HL-60 (cell line): Measurements from ENCODE around the gene CIAO3.

Experiments used
- DNase-seq, 2 experiments: peaks; one replicate each; pipeline ENCODE4 v3.0.0-alpha.2; 2010 to 2020; ENCODE audit warnings: low read depth in 1 of 2, low spot score in 1 of 2
- H3K27ac ChIP-seq: fragments of 250-450 bp; sonication (Bioruptor Pico); replicated peaks from 2 replicates; pipeline ENCODE4 v1.5.1; 2020; ENCODE audit warnings: mild to moderate bottlenecking, moderate library complexity
- H3K27me3 ChIP-seq: fragments of 250-450 bp; sonication (Bioruptor Pico); 2 replicates; pipeline ENCODE4 v1.5.1; 2021; ENCODE audit warnings: mild to moderate bottlenecking, moderate library complexity; ENCODE audit not compliant: insufficient read depth, poor library complexity, severe bottlenecking
- H3K4me3 ChIP-seq: replicated peaks from 2 replicates; pipeline ENCODE4 v1.5.1; 2011; ENCODE audit warnings: mild to moderate bottlenecking, control low read depth, low read length; ENCODE audit not compliant: insufficient read depth
- GABPA ChIP-seq: IDR thresholded peaks from 2 replicates; pipeline ENCODE4 v1.6.1; 2012; ENCODE audit warnings: low read depth
- POLR2AphosphoS5 ChIP-seq: IDR thresholded peaks from 2 replicates; pipeline ENCODE4 v1.6.1; 2012; ENCODE audit warnings: low read depth
- SPI1 ChIP-seq: IDR thresholded peaks from 2 replicates; pipeline ENCODE4 v1.6.1; 2012; ENCODE audit warnings: low read depth, mild to moderate bottlenecking, borderline replicate concordance
- TF ChIP-seq, protein P1 (sequence below): IDR thresholded peaks from one replicate; pipeline ENCODE4 v1.5.1; 2011; ENCODE audit warnings: low read length, control low read depth, inconsistent platforms; ENCODE audit not compliant: insufficient read depth
- TF ChIP-seq, protein P2 (sequence below): IDR thresholded peaks from 2 replicates; pipeline ENCODE4 v1.6.1; 2012; ENCODE audit warnings: low read depth; ENCODE audit not compliant: insufficient replicate concordance

Gene CIAO3

DNA sequence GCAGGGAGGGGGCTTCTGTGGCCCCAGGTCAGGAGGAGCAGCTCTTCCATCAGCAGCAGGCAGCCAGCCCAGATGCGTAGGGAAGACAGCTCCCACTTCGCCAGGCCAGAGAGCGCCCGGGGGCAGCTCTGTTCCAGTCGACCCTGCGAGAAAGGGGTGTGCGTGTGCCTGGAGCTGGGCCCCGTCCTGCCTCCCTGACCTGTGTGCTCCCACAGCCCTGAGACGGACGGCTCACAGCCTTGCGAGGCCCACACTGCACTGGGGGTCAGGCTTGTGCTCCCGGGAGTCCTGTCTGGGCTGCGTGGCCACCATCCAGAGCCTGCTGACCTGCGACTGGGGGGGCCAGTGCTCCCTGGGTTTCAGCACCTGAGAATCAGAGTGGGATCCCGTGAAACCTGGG is 19.3 kb upstream of the CIAO3 start:
- Histone ChIP-seq H3K4me3 (no peak overlapping the region), H3K27ac (no peak overlapping the region), H3K27me3 (no peaks in the 10 kb centered on the region)
- no peak for TF ChIP-seq GABPA
- TF ChIP-seq POLR2AphosphoS5: no peak
- TF ChIP-seq, protein P1, sequence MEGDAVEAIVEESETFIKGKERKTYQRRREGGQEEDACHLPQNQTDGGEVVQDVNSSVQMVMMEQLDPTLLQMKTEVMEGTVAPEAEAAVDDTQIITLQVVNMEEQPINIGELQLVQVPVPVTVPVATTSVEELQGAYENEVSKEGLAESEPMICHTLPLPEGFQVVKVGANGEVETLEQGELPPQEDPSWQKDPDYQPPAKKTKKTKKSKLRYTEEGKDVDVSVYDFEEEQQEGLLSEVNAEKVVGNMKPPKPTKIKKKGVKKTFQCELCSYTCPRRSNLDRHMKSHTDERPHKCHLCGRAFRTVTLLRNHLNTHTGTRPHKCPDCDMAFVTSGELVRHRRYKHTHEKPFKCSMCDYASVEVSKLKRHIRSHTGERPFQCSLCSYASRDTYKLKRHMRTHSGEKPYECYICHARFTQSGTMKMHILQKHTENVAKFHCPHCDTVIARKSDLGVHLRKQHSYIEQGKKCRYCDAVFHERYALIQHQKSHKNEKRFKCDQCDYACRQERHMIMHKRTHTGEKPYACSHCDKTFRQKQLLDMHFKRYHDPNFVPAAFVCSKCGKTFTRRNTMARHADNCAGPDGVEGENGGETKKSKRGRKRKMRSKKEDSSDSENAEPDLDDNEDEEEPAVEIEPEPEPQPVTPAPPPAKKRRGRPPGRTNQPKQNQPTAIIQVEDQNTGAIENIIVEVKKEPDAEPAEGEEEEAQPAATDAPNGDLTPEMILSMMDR: no peak
- TF ChIP-seq, protein P2, sequence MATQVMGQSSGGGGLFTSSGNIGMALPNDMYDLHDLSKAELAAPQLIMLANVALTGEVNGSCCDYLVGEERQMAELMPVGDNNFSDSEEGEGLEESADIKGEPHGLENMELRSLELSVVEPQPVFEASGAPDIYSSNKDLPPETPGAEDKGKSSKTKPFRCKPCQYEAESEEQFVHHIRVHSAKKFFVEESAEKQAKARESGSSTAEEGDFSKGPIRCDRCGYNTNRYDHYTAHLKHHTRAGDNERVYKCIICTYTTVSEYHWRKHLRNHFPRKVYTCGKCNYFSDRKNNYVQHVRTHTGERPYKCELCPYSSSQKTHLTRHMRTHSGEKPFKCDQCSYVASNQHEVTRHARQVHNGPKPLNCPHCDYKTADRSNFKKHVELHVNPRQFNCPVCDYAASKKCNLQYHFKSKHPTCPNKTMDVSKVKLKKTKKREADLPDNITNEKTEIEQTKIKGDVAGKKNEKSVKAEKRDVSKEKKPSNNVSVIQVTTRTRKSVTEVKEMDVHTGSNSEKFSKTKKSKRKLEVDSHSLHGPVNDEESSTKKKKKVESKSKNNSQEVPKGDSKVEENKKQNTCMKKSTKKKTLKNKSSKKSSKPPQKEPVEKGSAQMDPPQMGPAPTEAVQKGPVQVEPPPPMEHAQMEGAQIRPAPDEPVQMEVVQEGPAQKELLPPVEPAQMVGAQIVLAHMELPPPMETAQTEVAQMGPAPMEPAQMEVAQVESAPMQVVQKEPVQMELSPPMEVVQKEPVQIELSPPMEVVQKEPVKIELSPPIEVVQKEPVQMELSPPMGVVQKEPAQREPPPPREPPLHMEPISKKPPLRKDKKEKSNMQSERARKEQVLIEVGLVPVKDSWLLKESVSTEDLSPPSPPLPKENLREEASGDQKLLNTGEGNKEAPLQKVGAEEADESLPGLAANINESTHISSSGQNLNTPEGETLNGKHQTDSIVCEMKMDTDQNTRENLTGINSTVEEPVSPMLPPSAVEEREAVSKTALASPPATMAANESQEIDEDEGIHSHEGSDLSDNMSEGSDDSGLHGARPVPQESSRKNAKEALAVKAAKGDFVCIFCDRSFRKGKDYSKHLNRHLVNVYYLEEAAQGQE: no peak
- no peak for TF ChIP-seq SPI1
- no peak for DNase-seq

DNA sequence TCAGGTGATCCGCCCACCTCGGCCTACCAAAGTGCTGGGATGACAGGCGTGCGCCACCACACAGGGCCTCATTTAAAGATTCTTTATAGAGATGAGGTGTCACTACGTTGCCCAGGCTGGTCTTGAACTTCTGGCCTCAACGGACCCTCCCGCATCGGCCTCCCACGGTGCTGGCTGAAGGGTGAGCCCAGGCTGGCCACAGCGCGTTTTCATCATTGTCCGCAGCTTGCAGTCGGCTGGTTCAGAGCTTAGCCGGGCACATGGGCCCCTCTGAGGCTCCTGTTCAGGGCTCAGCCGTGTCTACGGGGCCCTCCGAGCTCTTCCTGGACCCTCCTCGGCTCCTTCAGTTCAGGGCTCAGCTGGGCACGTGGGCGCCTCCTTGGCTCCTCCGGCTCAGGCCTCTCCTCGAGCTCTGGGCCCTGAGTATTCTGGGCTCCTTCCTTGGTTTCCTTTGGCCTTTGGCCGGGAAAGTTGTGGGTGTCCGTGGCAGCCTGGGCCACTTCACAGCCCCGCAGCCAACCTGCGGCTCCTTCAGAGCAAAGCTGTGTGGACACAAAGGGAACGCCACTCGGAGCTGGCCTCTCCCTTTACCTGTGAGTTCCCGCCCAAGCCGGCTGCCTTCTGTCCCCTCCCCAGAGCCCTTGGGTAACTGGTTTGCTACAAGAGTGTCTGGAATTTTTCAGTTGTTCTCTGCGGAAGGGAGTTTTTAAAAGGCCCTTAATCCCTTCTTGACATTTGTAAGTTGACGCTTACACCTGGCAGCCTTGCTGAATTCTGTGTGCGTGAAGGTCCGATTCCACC is 18.5 kb upstream of the CIAO3 start:
- Histone ChIP-seq H3K27ac (no peak overlapping the region), H3K27me3 (no peaks in the 10 kb centered on the region), H3K4me3 (no peak overlapping the region)
- no peak for DNase-seq
- TF ChIP-seq POLR2AphosphoS5 (no peak), GABPA (no peak), SPI1 (no peak)
- TF ChIP-seq, protein P1: no peak
- TF ChIP-seq, protein P2: no peak

DNA sequence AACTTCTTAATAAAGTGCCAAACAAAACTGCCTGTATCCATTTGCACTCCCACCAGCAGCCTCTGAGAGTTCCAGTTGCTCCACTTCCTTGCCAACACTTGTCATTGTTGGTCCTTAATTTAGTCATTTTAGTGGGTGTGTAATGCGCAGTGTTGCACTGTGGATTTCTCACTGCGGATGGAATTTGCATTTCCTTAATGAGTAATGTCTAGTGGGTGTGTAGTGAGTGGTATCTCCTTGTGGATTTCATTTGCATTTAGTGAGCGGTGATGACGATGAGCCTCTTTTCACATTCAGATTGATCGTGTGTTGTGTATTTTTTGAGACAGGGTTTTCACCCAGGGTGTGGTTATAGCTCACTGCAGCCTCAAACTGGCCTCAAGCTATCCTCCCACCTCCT is 15.6 kb upstream of the CIAO3 start:
- Histone ChIP-seq H3K4me3 (no peak overlapping the region), H3K27ac (no peak overlapping the region), H3K27me3 (no peaks in the 10 kb centered on the region)
- no peak for DNase-seq
- TF ChIP-seq, protein P2: no peak
- TF ChIP-seq GABPA: no peak
- TF ChIP-seq, protein P1: no peak
- TF ChIP-seq POLR2AphosphoS5: no peak
- no peak for TF ChIP-seq SPI1
